ENCODE measurements around the gene PSME1. TPM values are rescaled to one million over a fixed set of nuclear protein-coding genes. Genes with fewer than 3 reads are reported as not detected.

PSME1 gene
- total and polyA plus RNA-seq, 2 of the 4 experiments (the other 2 are of a cell fraction), result 42.8 to 106 TPM

- Histone ChIP-seq H3K4me1 (ENCODE audit: control insufficient read depth, insufficient read depth, low read length) (no peaks in the 10 kb centered on the region), H2BK5ac (ENCODE audit: low read depth, low read length, poor library complexity, severe bottlenecking) (no peak overlapping the region), H3K9me1 (ENCODE audit: insufficient read depth, low read length) (no peaks in the 10 kb centered on the region), H2BK15ac (ENCODE audit: low read depth, low read length) (no peak overlapping the region), H4K5ac (ENCODE audit: low read depth, low read length) (no peak overlapping the region), H3K9me3 (ENCODE audit: control insufficient read depth, insufficient read depth, low read length) (no peaks in the 10 kb centered on the region), H3K14ac (replicated peaks; ENCODE audit: low read depth, low read length) (no peak overlapping the region), H3K9ac (ENCODE audit: low read depth, low read length) (no peak overlapping the region), H3K27ac (ENCODE audit: insufficient read depth, low read length) (no peak overlapping the region), H3K4me2 (ENCODE audit: low read depth, low read length) (no peak overlapping the region), H4K91ac (ENCODE audit: insufficient read depth, low read depth, low read length) (no peak overlapping the region), H2AK9ac (replicated peaks; ENCODE audit: low read depth, low read length, poor library complexity) (no peak overlapping the region), H3K4me3 (ENCODE audit: insufficient read depth, low read depth, low read length) (no peak overlapping the region), H3K56ac (ENCODE audit: extremely low read depth, insufficient read depth, low read length) (no peak overlapping the region), H3K4ac (ENCODE audit: low read depth, low read length) (no peak overlapping the region), H4K8ac (ENCODE audit: low read depth in 2 of 2, low read length in 2 of 2) (no peak overlapping the region), H3K36me3 (ENCODE audit: control insufficient read depth, insufficient read depth, low read length) (no peaks in the 10 kb centered on the region), H3K18ac (ENCODE audit: low read depth, low read length) (no peak overlapping the region), H3K79me1 (ENCODE audit: low read depth in 1 of 2, low read length in 2 of 2) (no peaks in the 10 kb centered on the region), H2BK20ac (ENCODE audit: low read depth, low read length) (no peak overlapping the region), H2AFZ (replicated peaks; ENCODE audit: low read length, poor library complexity) (no peak overlapping the region), H2BK120ac (ENCODE audit: low read depth, low read length) (no peak overlapping the region), H3K27me3 (ENCODE audit: control insufficient read depth, insufficient read depth, low read length) (no peaks in the 10 kb centered on the region), H3K23ac (ENCODE audit: low read depth, low read length) (no peak overlapping the region), H2AK5ac (ENCODE audit: low read depth, low read length) (no peak overlapping the region), H4K20me1 (ENCODE audit: insufficient read depth, low read length) (no peaks in the 10 kb centered on the region)
- WGBS, 2 experiments (ENCODE audit: extremely low coverage in 2 of 2, insufficient read length in 1 of 2), result 67% methylated on average over 3 of the region's 8 CpGs; no CpG with 5 or more reads in 1 of the 2 experiments
- dilution Hi-C loops (cut with HindIII; ENCODE audit: low sequenced_read_pairs, unreplicated experiment), result no loop called here
- ChIA-PET CTCF (interaction anchor here (0.6 kb wide), 1 partner anchor 31 kb away, joined by 3 read pairs; no protein-coding TSS in a partner anchor), POLR2A (ENCODE audit: unreplicated experiment) (no interaction called here)
- ATAC-seq (ENCODE audit: low read depth), result no peak
- DNase-seq, result no peak
- no TSS peak for BruUV-seq (replicated peaks)
- TF ChIP-seq POLR2A (IDR thresholded peaks at IDR 0.05; ENCODE audit: low read depth, low read length), result no peak
- no peak for TF ChIP-seq MAFK (IDR thresholded peaks at IDR 0.05; ENCODE audit: low read depth, low read length)
- TF ChIP-seq MXI1 (IDR thresholded peaks at IDR 0.05; ENCODE audit: borderline replicate concordance, low read depth, low read length), result no peak
- TF ChIP-seq MAZ (IDR thresholded peaks at IDR 0.05; ENCODE audit: borderline replicate concordance, low read depth, low read length), result no peak
- TF ChIP-seq, protein P1, sequence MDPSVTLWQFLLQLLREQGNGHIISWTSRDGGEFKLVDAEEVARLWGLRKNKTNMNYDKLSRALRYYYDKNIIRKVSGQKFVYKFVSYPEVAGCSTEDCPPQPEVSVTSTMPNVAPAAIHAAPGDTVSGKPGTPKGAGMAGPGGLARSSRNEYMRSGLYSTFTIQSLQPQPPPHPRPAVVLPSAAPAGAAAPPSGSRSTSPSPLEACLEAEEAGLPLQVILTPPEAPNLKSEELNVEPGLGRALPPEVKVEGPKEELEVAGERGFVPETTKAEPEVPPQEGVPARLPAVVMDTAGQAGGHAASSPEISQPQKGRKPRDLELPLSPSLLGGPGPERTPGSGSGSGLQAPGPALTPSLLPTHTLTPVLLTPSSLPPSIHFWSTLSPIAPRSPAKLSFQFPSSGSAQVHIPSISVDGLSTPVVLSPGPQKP (IDR thresholded peaks at IDR 0.05; ENCODE audit: borderline replicate concordance, low read depth, low read length), result no peak
- no peak for TF ChIP-seq BHLHE40 (IDR thresholded peaks at IDR 0.05; ENCODE audit: low read depth, low read length)
- no peak for TF ChIP-seq CHD1 (IDR thresholded peaks at IDR 0.05; ENCODE audit: low read depth, low read length)
- TF ChIP-seq USF2 (IDR thresholded peaks at IDR 0.05; ENCODE audit: low read depth, low read length), result no peak
- TF ChIP-seq RFX5 (IDR thresholded peaks at IDR 0.05; ENCODE audit: low read depth, low read length), result no peak
- intact Hi-C loops (cut with micrococcal nuclease), result no loop called here
- in situ Hi-C loops (cut with MboI; ENCODE audit: low sequenced_read_pairs), result loop anchor here (25.0 kb wide), 2 partner anchors 817 to 1042 kb away; partner anchors contain the start of genes ACIN1, BCL2L2, C14orf119 and PABPN1
Measured at GRCh38 chr14:24129410-24129998, 6.5 kb upstream of the PSME1 start.

Measured in IMR-90 (cell line).